Calu3 (cell line): ENCODE data around the gene TANC1. TPM values are rescaled to one million over a fixed set of nuclear protein-coding genes. Genes with fewer than 3 reads are reported as not detected.

ENCODE experiments used
- BruUV-seq: library from RNA; stranded (reverse); fragments of 400-500 nt; replicated peaks from 2 replicates; lab custom pipeline; 2021; lab: Mats Ljungman, UMichigan
- CTCF ChIA-PET: fragments of 300-600 bp; sonication (Branson Sonifier 250); formaldehyde crosslinking; loops from one replicate; lab custom pipeline; 2022; ENCODE audit warnings: antibody characterized with exemption; lab: Charles Lee
- DNase-seq: peaks from one replicate; pipeline ENCODE4 v3.0.0; 2022
- H3K27ac Mint-ChIP-seq: one replicate; pipeline ENCODE4 v1.8.0; 2022; ENCODE audit warnings: mixed read lengths; ENCODE audit not compliant: unreplicated experiment
- H3K27me3 Mint-ChIP-seq: one replicate; pipeline ENCODE4 v1.8.0; 2022; ENCODE audit warnings: mixed read lengths; ENCODE audit not compliant: unreplicated experiment
- H3K36me3 Mint-ChIP-seq: one replicate; pipeline ENCODE4 v1.8.0; 2022; ENCODE audit warnings: mild to moderate bottlenecking, moderate library complexity, mixed read lengths; ENCODE audit not compliant: insufficient read depth, unreplicated experiment
- H3K4me1 Mint-ChIP-seq: one replicate; pipeline ENCODE4 v1.8.0; 2022; ENCODE audit warnings: mild to moderate bottlenecking, low read depth, mixed read lengths; ENCODE audit not compliant: unreplicated experiment
- H3K4me3 Mint-ChIP-seq: one replicate; pipeline ENCODE4 v1.8.0; 2022; ENCODE audit warnings: mild to moderate bottlenecking, low read depth, moderate library complexity, mixed read lengths; ENCODE audit not compliant: unreplicated experiment
- H3K9me3 Mint-ChIP-seq: one replicate; pipeline ENCODE4 v1.8.0; 2022; ENCODE audit warnings: low read depth, mixed read lengths; ENCODE audit not compliant: unreplicated experiment
- intact Hi-C: fragments of 100-400 bp; cut with micrococcal nuclease; formaldehyde crosslinking; loops from one replicate; pipeline ENCODE4 v1.10.0; 2022; ENCODE audit not compliant: unreplicated experiment
- total RNA-seq: library from RNA; stranded (reverse); gene quantifications from 2 replicates; pipeline ENCODE4 v1.2.3, GENCODE V29; 2022
- TF ChIP-seq, protein P1 (sequence below): fragments of 200-600 bp; IDR thresholded peaks from one replicate; pipeline ENCODE4 v1.8.0; 2022; ENCODE audit warnings: antibody characterized with exemption; ENCODE audit not compliant: unreplicated experiment

The TANC1 gene
- total RNA-seq, 1 experiment from 2014 or later = 41.2 TPM

DNA sequence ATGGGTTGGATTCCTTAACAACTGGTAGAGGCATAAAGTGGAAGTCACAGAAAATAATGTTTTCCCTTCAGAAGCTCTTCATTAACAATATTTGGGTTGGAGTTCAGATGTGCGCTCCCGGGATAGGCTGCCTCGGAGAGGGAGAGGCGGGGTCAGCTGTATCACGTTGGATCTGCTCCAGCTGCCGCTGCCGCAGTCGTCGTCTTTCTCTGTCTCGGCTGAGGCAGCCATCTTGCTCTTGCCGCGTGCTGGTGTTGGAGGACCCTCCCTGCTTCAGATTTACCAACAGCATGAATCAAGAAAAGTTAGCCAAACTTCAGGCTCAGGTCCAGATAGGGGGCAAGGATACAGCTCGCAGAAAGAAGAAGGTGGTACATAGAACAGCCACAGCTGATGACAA lies 35.1 kb downstream of the TANC1 start:
- Mint-ChIP-seq H3K36me3 (peaks cover 6% of the 10 kb centered on the region), H3K4me1 (no peaks in the 10 kb centered on the region), H3K4me3 (no peak overlapping the region), H3K27ac (no peak overlapping the region), H3K9me3 (no peaks in the 10 kb centered on the region), H3K27me3 (no peaks in the 10 kb centered on the region)
- DNase-seq = no peak
- no TSS peak for BruUV-seq
- TF ChIP-seq, protein P1, sequence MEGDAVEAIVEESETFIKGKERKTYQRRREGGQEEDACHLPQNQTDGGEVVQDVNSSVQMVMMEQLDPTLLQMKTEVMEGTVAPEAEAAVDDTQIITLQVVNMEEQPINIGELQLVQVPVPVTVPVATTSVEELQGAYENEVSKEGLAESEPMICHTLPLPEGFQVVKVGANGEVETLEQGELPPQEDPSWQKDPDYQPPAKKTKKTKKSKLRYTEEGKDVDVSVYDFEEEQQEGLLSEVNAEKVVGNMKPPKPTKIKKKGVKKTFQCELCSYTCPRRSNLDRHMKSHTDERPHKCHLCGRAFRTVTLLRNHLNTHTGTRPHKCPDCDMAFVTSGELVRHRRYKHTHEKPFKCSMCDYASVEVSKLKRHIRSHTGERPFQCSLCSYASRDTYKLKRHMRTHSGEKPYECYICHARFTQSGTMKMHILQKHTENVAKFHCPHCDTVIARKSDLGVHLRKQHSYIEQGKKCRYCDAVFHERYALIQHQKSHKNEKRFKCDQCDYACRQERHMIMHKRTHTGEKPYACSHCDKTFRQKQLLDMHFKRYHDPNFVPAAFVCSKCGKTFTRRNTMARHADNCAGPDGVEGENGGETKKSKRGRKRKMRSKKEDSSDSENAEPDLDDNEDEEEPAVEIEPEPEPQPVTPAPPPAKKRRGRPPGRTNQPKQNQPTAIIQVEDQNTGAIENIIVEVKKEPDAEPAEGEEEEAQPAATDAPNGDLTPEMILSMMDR = no peak
- CTCF ChIA-PET = no interaction called here
- intact Hi-C loops = no loop called here

DNA sequence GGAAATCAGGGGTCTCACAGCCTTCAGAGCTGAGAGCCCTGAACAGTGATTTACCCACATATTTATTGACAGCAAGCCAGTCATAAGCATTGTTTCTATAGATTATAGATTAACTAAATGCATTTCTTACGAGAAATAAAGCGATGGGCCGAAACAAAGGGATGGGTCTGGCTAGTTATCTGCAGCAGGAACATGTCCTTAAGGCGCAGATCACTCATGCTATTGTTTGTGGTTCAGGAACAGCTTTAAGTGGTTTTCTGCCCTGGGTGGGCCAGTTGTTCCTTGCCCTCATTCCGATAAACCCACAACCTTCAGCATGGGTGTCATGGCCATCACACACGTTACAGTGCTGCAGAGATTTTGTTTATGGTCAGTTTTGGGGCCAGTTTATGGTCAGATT lies 36.4 kb downstream of the TANC1 start:
- Mint-ChIP-seq H3K4me1 (peaks cover 8% of the 10 kb centered on the region), H3K27me3 (no peaks in the 10 kb centered on the region), H3K36me3 (peaks cover 6% of the 10 kb centered on the region), H3K4me3 (no peak overlapping the region), H3K27ac (no peak overlapping the region), H3K9me3 (peaks cover 2% of the 10 kb centered on the region)
- BruUV-seq = no TSS peak
- DNase-seq = no peak
- intact Hi-C loops = no loop called here
- CTCF ChIA-PET = no interaction called here
- TF ChIP-seq, protein P1 = no peak

DNA sequence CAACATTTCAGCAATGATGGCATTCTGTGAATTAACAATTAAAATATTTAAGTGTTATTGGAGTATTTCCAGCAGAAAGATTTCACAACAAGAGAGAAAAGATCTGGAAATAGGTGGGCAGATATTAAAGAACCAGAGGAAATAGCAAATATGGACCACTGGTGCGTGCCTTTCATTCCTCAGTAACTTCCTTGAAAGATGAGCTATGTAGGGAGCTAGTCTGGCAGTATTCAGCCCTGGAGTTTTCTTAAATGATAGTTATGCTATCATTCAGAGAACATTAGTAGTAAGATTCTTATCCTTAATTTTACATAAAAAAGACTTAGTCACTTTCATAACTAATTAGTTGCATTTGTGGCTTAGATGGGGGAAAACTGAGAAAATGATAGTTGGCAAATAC lies 41.5 kb downstream of the TANC1 start:
- H3K4me1 Mint-ChIP-seq = peaks cover 22% of the 10 kb centered on the region
- H3K36me3 Mint-ChIP-seq = peaks cover 10% of the 10 kb centered on the region
- no peak overlapping the region for H3K27ac Mint-ChIP-seq
- H3K27me3 Mint-ChIP-seq = no peaks in the 10 kb centered on the region
- no peak for DNase-seq
- no peak overlapping the region for H3K4me3 Mint-ChIP-seq
- peaks cover 5% of the 10 kb centered on the region for H3K9me3 Mint-ChIP-seq
- intact Hi-C loops = no loop called here
- CTCF ChIA-PET = interaction anchor here (0.6 kb wide), 1 partner anchor 25 kb away, joined by 3 read pairs; no protein-coding TSS in a partner anchor
- BruUV-seq = no TSS peak
- TF ChIP-seq, protein P1 = no peak

DNA sequence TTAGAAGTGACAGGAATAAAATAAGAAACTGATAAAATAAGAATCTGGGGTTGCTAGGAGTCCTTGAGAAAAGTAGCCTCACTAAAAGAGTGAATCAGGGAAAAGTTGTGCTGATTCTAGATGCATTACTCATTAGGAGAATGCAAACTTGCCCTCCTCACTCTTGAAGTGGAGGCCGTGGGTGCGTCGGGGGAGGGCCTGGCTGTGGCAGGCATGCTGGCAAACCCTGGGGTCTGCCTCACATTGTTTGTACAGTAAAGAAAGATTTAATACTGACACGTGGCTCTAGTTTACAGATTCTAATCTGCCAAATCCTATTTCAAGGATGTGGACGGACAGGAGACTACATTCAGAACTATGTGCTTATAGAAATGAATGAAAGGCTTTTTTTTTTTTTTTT lies 41.9 kb downstream of the TANC1 start:
- peaks cover 22% of the 10 kb centered on the region for H3K4me1 Mint-ChIP-seq
- intact Hi-C loops = no loop called here
- TF ChIP-seq, protein P1 = no peak

More for the DNA sequence above, 41.9 kb downstream of the TANC1 start:
- Mint-ChIP-seq H3K27ac (no peak overlapping the region), H3K36me3 (peaks cover 10% of the 10 kb centered on the region), H3K27me3 (no peaks in the 10 kb centered on the region), H3K4me3 (no peak overlapping the region), H3K9me3 (peaks cover 5% of the 10 kb centered on the region)
- no peak for DNase-seq
- CTCF ChIA-PET = no interaction called here
- BruUV-seq = no TSS peak
